PC-3 (cell line): ENCODE results near the gene DOP1B.

Experiments
- CTCF ChIP-seq: fragments of 300-600 bp; sonication (generic); conservative IDR thresholded peaks from 2 replicates; pipeline ENCODE4 v1.5.1; 2017; ENCODE audit warnings: antibody characterized with exemption, low read depth, mild to moderate bottlenecking, low read length
- EZH2 ChIP-seq: fragments of 300-600 bp; sonication (generic); IDR thresholded peaks from one replicate; pipeline ENCODE4 v1.6.1; 2017; ENCODE audit warnings: antibody characterized with exemption, mild to moderate bottlenecking, low read length; ENCODE audit not compliant: unreplicated experiment
- EZH2phosphoT487 ChIP-seq: fragments of 300-600 bp; sonication (generic); IDR thresholded peaks from 2 replicates; pipeline ENCODE4 v1.6.1; 2018; ENCODE audit warnings: mild to moderate bottlenecking, antibody characterized with exemption, low read length, borderline replicate concordance

GRCh38 chr21:36171336-36171735 lies 14.7 kb downstream of the DOP1B start:
- TF ChIP-seq EZH2 = no peak
- no peak for TF ChIP-seq CTCF
- no peak for TF ChIP-seq EZH2phosphoT487
